GM19351 (cell line): ENCODE measurements around the gene ATG7.
"Not testable (repeated sequence)": the region's sequence is repeated elsewhere in the genome, so short reads cannot be mapped to it uniquely, and the experiment has no call there.

Source experiments
- ATAC-seq: cut with Tn5 transposase; IDR thresholded peaks from one replicate; pipeline ENCODE4 v1.9.1; 2021; ENCODE audit warnings: mild to moderate bottlenecking, moderate library complexity; ENCODE audit not compliant: unreplicated experiment

The ATG7 gene

DNA sequence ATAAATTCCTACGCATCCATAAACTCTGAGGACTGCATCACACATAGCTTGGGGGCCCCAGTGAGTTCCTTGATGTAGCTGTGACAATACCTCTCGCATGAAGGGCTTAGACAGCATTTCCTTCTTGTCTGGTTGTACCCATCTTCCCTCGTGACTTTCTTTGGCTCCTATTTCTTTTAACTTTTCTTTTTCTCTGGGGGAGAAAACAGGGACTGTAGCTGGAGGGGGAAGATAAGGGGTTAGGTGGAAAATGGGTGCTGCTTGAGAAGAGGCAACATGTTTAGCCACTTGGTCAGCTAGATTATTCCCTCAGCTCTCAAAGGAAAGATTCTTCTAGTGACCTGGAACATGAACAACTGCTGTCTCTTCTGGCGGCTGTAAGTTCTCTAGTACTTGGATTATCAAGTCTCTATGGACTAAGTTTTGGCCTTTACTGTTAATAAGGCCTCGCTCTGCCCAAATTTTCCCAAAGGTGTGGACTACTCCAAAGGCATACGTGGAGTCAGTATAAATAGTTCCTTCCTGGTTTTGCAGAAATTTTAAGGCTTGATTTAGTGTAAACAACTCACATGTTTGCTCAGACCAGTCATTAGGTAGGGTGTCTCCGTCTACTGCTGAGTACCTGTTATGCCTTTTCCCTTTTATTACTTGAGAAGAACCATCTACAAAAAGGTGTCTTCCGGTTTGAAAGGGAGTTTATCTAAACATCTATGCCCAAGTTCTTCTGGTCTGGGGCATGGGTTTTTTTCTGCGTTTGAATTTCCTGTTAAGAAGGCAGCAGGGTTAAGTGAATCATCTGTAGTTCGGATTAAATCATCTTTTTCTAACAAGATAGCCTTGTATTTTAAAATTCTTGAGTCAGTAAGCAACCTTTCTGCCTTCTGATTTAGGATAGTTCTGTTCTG, 21.0 kb upstream of the ATG7 start:
- ATAC-seq = no peak

DNA sequence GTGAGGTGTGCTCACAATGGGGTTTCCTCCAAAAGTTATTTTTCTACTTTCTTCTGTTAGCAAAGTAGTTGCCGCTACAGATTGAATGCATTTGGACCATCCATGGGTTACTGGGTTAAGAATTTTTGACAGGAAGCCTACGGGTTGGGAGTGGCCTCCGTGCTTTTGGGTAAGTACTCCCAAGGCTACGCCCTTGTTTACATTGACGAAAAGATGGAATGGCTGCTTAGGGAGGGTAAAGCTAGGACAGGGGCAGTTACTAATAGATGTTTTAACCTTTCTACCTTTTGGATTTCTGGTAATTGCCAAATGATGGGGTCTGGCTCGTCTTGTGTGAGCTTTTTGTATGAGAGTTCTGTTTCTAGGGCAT, 20.4 kb upstream of the ATG7 start:
- no peak for ATAC-seq

GRCh38 chr3:11254876-11255275, 17.3 kb upstream of the ATG7 start:
- no peak for ATAC-seq

DNA sequence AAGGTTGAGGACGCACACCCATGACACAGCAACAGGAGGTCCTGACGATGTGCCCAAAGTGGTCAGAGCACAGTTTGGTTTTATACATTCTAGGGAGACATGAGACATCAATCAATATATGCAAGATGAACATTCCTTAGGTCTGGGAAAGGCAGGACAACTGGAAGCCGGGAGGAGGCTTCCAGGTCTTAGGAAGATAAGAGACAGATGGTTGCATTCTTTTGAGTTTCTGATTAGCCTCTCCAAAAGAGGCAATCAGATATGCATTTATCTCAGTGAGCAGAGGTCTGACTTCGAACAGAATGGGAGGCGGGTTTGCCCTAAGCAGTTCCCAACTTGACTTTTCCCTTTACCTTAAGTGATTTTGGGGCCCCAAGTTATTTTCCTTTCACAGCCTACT, 16.7 kb upstream of the ATG7 start:
- not testable (repeated sequence) for ATAC-seq

DNA sequence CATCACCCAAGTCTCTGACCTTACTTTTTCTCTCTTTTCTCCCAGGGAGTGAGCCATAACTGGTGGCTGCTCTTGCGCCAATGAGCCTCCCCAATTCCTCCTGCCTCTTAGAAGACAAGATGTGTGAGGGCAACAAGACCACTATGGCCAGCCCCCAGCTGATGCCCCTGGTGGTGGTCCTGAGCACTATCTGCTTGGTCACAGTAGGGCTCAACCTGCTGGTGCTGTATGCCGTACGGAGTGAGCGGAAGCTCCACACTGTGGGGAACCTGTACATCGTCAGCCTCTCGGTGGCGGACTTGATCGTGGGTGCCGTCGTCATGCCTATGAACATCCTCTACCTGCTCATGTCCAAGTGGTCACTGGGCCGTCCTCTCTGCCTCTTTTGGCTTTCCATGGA, 13.2 kb upstream of the ATG7 start:
- no peak for ATAC-seq

- no peak for ATAC-seq
These were observed 11.7 kb upstream of the ATG7 start for GRCh38 chr3:11260460-11260859.

- no peak for ATAC-seq
These were observed 3.2 kb upstream of the ATG7 start for GRCh38 chr3:11269007-11269406.

- ATAC-seq = peak; percentile 27
These were observed 843 bp downstream of the ATG7 start for GRCh38 chr3:11272906-11273574.

GRCh38 chr3:11273891-11274291, 1.7 kb downstream of the ATG7 start:
- no peak for ATAC-seq

GRCh38 chr3:11274566-11275142, 2.5 kb downstream of the ATG7 start:
- ATAC-seq = no peak

DNA sequence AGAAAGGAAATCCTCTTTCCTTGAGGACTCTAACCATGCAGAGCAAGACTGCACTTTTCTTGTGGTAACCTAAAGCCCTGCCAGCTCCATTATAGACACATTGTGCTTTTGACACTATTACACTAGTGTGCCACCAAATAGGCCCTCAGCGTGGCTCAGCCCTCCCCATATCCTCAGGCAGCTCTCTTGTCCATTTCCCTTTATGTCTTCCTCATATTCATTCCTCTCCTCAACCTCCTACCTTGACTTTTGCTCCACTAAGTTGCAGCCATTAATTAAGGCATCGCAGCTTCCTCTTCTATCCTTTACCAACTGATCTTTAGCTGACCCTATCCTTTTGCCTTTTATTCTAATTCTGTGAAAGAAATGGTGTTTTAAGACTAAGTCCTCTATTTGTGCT, 3.7 kb downstream of the ATG7 start:
- no peak for ATAC-seq

DNA sequence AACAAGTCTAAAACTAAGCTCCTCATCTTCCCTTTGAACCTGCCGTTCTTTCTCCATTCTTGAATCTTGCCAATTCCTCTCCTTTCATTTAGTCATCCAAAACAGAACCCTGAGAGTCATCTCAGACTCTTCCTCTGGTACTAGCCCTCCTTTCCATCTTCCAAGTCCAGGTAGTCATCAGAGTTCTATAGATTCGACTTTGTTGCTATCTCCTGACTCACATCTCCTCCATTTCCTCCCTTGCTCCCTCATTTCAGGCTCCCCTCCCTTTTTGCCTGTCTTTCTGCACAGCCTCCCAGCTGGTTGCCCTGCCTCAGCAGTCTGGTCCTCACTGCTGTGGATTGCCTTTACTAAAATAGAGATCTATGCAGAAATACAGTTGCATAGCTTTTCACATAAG, 4.7 kb downstream of the ATG7 start:
- ATAC-seq = no peak

- ATAC-seq = no peak
These were observed 10.3 kb downstream of the ATG7 start for GRCh38 chr3:11282250-11283138.

GRCh38 chr3:11283139-11283475, 10.9 kb downstream of the ATG7 start:
- ATAC-seq = no peak

GRCh38 chr3:11284011-11284410, 11.8 kb downstream of the ATG7 start:
- no peak for ATAC-seq

- no peak for ATAC-seq
These were observed 13.3 kb downstream of the ATG7 start for GRCh38 chr3:11285471-11285870.

DNA sequence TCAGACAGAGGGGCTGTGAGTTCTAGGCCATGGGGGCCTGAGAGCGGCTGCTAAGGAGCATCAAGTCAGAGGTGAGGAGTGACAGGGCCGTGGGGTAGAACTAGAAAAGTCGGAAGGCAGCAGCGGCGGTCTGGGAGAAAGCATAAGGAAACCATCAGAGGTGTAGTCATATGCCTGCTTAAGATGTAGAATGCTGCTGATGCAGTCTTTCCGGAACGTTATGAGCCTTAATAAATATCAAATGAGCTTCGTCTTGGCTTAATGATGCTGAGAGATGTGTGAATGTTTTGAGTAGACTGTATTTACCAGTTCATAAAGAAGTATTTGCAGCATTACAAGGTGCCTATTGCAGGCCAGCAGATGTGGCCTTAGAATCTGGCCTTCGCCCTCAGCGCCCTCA, 15.2 kb downstream of the ATG7 start:
- ATAC-seq = no peak

- ATAC-seq = no peak
These were observed 15.9 kb downstream of the ATG7 start for GRCh38 chr3:11288021-11288491.

DNA sequence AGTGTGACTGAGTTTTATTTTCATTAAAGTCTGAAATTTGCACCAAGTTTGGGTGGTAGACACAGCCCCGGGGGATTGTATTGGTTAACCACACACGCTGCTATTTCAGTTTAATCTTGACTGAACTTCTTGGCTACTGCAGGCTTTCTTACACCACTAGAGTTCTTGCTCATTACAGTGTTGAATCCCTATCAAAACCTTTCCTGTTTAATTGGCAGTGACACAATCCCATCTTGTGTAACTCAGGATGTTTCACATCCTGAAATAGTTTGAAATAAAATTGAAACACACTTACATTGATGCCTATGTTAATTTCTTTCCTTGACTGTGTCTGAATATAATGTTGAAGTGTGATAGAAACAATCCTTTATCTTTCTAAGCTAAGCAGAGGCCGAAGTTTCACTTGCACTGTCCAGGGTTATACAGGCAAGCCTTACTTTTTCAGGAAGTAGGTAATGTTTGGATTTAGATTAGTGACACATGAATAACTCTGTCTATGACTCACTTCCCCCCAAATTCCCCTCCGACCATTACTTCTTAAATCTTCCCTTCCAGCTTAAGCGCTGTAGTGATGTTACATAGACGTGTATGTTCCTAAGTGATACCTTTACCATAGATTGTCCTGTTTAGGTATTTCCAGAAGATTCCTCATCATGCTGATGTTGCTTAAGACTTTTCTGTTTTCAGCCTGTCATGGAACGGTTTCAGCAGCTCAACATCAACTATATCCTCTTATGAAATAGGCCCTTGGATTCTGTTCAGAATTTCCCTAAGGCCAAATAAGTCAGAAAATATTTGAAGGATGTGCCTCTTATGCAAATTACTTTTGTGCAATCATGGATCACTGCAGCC, 16.8 kb downstream of the ATG7 start:
- peak; percentile 68 for ATAC-seq

DNA sequence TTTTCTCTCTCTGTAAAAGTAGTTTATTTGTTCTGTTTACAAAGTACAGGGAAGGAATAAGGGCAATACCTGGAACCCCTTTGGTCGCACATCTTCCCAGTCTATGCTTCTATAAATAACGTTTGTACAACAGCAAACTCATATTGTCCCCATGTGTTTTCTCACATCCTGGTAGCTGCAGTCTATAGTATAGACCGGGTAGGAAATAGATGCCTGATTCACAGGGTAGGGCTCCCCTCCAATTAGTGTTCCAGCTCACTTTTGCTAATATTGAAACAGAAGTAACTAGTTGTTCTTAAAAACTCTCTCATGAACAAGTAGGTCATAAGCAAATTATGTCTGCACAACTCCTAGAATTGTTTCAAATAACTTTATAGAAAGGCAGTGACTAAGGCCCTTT, 17.7 kb downstream of the ATG7 start:
- ATAC-seq = no peak
